GM18858 (cell line): Measurements from ENCODE around the gene FAM156A.
"Not testable (repeated sequence)": the region's sequence is repeated elsewhere in the genome, so short reads cannot be mapped to it uniquely, and the experiment has no call there.

ENCODE experiments used
- ATAC-seq: cut with Tn5 transposase; IDR thresholded peaks from one replicate; pipeline ENCODE4 v1.9.1; 2021; ENCODE audit not compliant: unreplicated experiment

FAM156A gene

GRCh38 chrX:52907137-52907536 lies 51.2 kb downstream of the FAM156A start:
- ATAC-seq, result not testable (repeated sequence)

- ATAC-seq, result not testable (repeated sequence)
Measured at GRCh38 chrX:52906072-52906471, 52.2 kb downstream of the FAM156A start.

GRCh38 chrX:52905531-52905930 lies 52.8 kb downstream of the FAM156A start:
- ATAC-seq, result not testable (repeated sequence)
